Activated CD8-positive, alpha-beta memory T cell treated with anti-CD3 and anti-CD28 coated beads, Interleukin-2, amount 50 U/mL, for 24 hours (primary cell): ENCODE measurements around the gene MROH2A.

ENCODE experiments used
- DNase-seq: peaks from one replicate; pipeline ENCODE4 v3.0.0-alpha.2; 2020; ENCODE audit errors: extremely low read depth

The MROH2A gene

GRCh38 chr2:233835230-233836186, 57.4 kb downstream of the MROH2A start:
- no peak for DNase-seq

GRCh38 chr2:233836359-233836758, 58.2 kb downstream of the MROH2A start:
- no peak for DNase-seq

GRCh38 chr2:233837694-233838229, 59.6 kb downstream of the MROH2A start:
- no peak for DNase-seq

GRCh38 chr2:233838251-233838650, 60.1 kb downstream of the MROH2A start:
- no peak for DNase-seq

GRCh38 chr2:233838726-233839446, 60.8 kb downstream of the MROH2A start:
- DNase-seq: no peak

- DNase-seq: no peak
These were observed 61.3 kb downstream of the MROH2A start for GRCh38 chr2:233839447-233839820.

GRCh38 chr2:233840520-233840919, 62.4 kb downstream of the MROH2A start:
- no peak for DNase-seq

- no peak for DNase-seq
These were observed 63.1 kb downstream of the MROH2A start for GRCh38 chr2:233841183-233841582.

GRCh38 chr2:233844064-233844807, 66.1 kb downstream of the MROH2A start:
- DNase-seq: no peak

- DNase-seq: no peak
These were observed 66.7 kb downstream of the MROH2A start for GRCh38 chr2:233844836-233845235.

GRCh38 chr2:233845301-233846060, 67.4 kb downstream of the MROH2A start:
- no peak for DNase-seq

GRCh38 chr2:233846387-233847247, 68.5 kb downstream of the MROH2A start:
- DNase-seq: no peak

- no peak for DNase-seq
These were observed 69.2 kb downstream of the MROH2A start for GRCh38 chr2:233847248-233847898.

- DNase-seq: no peak
These were observed 70.1 kb downstream of the MROH2A start for GRCh38 chr2:233848276-233848675.

- no peak for DNase-seq
These were observed 71.6 kb downstream of the MROH2A start for GRCh38 chr2:233849607-233850271.

GRCh38 chr2:233850745-233851144, 72.6 kb downstream of the MROH2A start:
- no peak for DNase-seq

GRCh38 chr2:233851169-233851568, 73.0 kb downstream of the MROH2A start:
- DNase-seq: no peak

- no peak for DNase-seq
These were observed 73.9 kb downstream of the MROH2A start for GRCh38 chr2:233852056-233852455.

- DNase-seq: no peak
These were observed 75.2 kb downstream of the MROH2A start for GRCh38 chr2:233853353-233853752.
